Activated T-helper 1 cell treated with anti-CD3 and anti-CD28 coated beads, Interleukin-12 subunit alpha, Interleukin-12 subunit beta, Interleukin-2, Interleukin-4 antibody, amounts not matched to agents 30 ng/mL and 10 ng/mL and 1 ng/mL, durations not matched to agents 14 hours and 24 hours and 36 hours (primary cell): ENCODE results near the gene CITED4. TPM values are rescaled to one million over a fixed set of nuclear protein-coding genes. Genes with fewer than 3 reads are reported as not detected.
A peak's percentile ranks its signal among the peaks of the same experiment; 100 is the strongest.

Experiments
- DNase-seq: peaks from one replicate; pipeline ENCODE4 v3.0.0; 2021; ENCODE audit warnings: low spot score
- H3K27ac Mint-ChIP-seq: one replicate; pipeline ENCODE4 v1.8.0; 2021; ENCODE audit warnings: mild to moderate bottlenecking, mixed read lengths
- H3K27me3 Mint-ChIP-seq: one replicate; pipeline ENCODE4 v1.8.0; 2022; ENCODE audit warnings: mild to moderate bottlenecking, moderate library complexity, mixed read lengths; ENCODE audit not compliant: insufficient read depth
- H3K36me3 Mint-ChIP-seq: one replicate; pipeline ENCODE4 v1.8.0; 2021; ENCODE audit warnings: low read depth, mixed read lengths
- H3K4me1 Mint-ChIP-seq: one replicate; pipeline ENCODE4 v1.8.0; 2021; ENCODE audit warnings: low read depth, mixed read lengths
- H3K4me3 Mint-ChIP-seq: one replicate; pipeline ENCODE4 v1.8.0; 2021; ENCODE audit warnings: mild to moderate bottlenecking, moderate library complexity, mixed read lengths
- H3K9me3 Mint-ChIP-seq: one replicate; pipeline ENCODE4 v1.8.0; 2021; ENCODE audit warnings: mixed read lengths
- intact Hi-C: fragments of 100-400 bp; cut with micrococcal nuclease; formaldehyde crosslinking; loops from one replicate; pipeline ENCODE4 v1.15.1; 2024
- total RNA-seq: library from RNA; stranded (reverse); gene quantifications from 2 replicates; pipeline ENCODE4 v1.2.3, GENCODE V29; 2022

CITED4 gene
- total RNA-seq, 1 donor from 2014 or later = 5.0 TPM

DNA sequence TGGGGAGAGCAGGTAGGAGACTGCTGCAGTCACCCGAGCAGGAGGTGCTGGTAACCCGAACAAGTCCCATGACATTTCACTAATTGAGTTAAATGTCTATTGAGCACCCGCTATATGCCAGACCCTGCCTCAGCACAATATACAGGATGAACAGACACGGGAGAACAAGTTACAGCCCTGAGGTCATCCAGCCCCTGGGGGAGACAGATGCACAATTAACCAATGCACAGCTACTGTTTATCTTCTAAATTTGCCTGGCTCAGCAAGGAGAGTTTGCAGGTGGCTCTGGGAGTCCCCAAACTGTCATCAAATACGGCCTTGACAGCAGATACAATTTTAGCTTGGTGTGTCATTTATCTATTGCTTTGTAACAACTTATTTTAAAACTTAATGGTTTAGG, 18.1 kb downstream of the CITED4 start:
- peaks cover 58% of the 10 kb centered on the region for H3K4me1 Mint-ChIP-seq
- H3K36me3 Mint-ChIP-seq = peaks cover 3% of the 10 kb centered on the region
- H3K27ac Mint-ChIP-seq = no peak overlapping the region
- H3K27me3 Mint-ChIP-seq = no peaks in the 10 kb centered on the region
- H3K9me3 Mint-ChIP-seq = peaks cover 5% of the 10 kb centered on the region
- intact Hi-C loops = no loop called here
- no peak for DNase-seq
- no peak overlapping the region for H3K4me3 Mint-ChIP-seq

DNA sequence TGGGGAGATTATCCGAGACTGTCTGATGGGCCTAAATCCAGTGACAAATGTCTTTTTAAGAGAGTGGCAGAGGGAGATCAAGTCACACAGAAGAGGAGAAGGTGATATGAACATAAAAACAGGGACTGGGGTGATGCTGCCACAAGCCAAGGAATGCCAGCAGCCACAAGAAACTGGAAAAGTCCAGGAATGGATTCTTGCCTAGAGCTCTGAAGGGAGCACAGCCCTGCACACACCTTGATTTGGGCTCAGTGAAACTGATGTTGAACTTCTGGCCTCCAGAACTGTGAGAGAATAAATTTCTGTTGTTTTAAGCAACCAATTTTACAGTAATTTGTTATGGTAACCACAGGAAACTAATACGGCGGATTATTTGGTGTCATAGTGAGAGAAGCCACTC, 19.5 kb downstream of the CITED4 start:
- no peak overlapping the region for H3K27ac Mint-ChIP-seq

DNA sequence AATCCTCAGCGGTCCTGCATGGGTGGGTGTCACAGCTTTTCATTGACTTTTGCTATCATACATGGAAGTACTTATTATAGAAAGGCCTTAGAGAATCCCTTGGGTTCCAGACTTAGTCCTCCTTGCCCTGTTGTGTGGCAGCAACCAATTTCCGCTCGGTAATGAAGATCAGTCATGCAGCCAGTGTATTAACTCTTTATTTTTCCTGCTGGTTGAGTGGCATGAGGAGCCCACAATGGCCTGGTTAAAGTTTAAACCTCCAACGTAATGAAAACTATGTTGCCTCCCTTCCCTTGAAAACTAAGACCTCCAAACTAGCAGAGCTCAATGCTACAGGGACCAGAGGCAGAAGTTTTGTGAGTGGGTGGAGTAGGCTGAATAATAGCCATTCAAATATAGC, 20.0 kb downstream of the CITED4 start:
- intact Hi-C loops = no loop called here
- H3K27ac Mint-ChIP-seq = no peak overlapping the region
- peaks cover 56% of the 10 kb centered on the region for H3K4me1 Mint-ChIP-seq
- no peaks in the 10 kb centered on the region for H3K27me3 Mint-ChIP-seq
- H3K36me3 Mint-ChIP-seq = peaks cover 3% of the 10 kb centered on the region
- peaks cover 5% of the 10 kb centered on the region for H3K9me3 Mint-ChIP-seq
- DNase-seq = no peak
- H3K4me3 Mint-ChIP-seq = no peak overlapping the region

More for the DNA sequence above, 19.5 kb downstream of the CITED4 start:
- peaks cover 3% of the 10 kb centered on the region for H3K36me3 Mint-ChIP-seq
- peaks cover 5% of the 10 kb centered on the region for H3K9me3 Mint-ChIP-seq
- no peak for DNase-seq
- no peaks in the 10 kb centered on the region for H3K27me3 Mint-ChIP-seq
- no peak overlapping the region for H3K4me3 Mint-ChIP-seq
- intact Hi-C loops = no loop called here
- peaks cover 60% of the 10 kb centered on the region for H3K4me1 Mint-ChIP-seq

DNA sequence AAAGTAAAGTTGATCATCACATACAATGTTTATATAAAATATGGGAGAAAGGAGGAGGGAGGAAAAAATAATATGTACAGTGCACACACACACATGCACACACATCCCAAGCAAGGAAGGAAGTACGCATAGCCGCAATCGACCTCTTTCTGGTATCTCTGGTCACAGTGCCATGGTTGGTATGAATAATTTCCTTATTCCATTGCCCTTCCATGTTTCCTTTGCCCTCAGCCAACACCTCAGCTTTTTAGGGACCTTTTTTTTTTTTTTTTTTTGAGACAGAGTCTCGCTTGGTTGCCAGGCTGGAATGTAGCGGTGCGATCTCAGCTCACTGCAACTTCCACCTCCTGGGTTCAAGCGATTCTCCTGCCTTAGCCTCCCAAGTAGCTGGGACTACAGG, 20.6 kb downstream of the CITED4 start:
- Mint-ChIP-seq H3K27ac (no peak overlapping the region), H3K27me3 (no peaks in the 10 kb centered on the region), H3K4me3 (no peak overlapping the region), H3K4me1 (peaks cover 52% of the 10 kb centered on the region), H3K36me3 (peaks cover 3% of the 10 kb centered on the region), H3K9me3 (peaks cover 5% of the 10 kb centered on the region)
- intact Hi-C loops = no loop called here
- DNase-seq = no peak

DNA sequence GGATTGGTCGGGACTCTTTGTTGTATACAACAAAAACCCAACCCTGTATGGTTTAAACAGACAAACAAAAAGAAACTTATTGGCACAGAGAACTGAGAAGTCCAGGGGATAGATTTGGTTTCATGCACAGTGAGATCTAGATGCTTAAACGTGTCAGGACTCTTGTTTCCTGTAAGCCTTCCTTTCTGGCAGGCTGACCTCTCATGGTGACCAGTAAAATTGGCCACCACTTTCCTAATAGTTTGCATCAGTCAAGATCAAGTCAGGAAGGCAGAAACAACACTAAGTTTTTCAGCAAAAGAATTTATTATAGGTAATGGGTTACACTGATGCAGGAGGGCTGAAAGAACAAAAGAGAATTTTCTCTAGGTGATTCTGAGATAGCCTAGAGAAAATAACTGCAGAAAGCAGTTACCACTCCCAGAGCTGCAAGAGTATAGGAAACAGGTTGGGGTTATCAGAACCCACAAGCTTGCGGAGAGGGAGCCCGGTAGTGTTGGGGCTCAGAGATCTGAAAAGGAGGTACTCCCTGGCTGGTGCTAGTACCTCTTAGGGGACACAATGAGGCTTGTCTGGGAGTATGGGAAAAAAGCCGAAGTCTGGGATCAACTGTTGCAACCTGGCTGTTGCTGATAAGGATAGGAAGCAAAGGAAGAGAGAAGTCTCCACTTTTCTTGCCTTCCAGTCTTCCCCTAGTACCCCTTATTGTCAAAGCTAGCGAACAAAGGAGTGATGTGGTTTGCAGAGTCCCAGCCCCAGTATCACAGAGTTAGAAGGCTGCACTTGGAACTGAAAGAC, 21.4 kb downstream of the CITED4 start:
- DNase-seq = peak; percentile 32
- Mint-ChIP-seq H3K27me3 (no peaks in the 10 kb centered on the region), H3K9me3 (peaks cover 5% of the 10 kb centered on the region), H3K36me3 (peaks cover 3% of the 10 kb centered on the region), H3K27ac (peak overlapping the region; percentile 13), H3K4me1 (peaks cover 44% of the 10 kb centered on the region), H3K4me3 (no peak overlapping the region)
- intact Hi-C loops = no loop called here

DNA sequence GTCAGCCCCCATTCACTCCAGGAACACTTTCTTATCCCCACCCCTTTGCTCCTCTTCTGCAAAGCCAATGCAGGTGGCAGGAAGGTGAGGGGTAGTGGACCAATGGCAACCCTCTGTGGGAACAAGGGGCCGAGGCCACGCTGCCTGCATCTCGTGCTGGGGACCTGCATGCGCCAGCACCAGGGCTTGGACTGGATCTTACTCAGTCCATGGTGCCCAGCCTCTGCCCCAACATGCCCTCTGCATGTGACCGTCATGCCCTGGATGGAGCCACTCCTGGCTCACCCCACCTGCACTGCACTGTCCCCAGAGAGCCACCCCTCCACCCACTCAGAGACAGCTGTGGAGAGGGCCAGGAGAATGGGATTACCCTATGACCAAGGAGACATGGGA, 22.2 kb downstream of the CITED4 start:
- no peak overlapping the region for H3K4me3 Mint-ChIP-seq
- no peak for DNase-seq
- peaks cover 5% of the 10 kb centered on the region for H3K9me3 Mint-ChIP-seq
- peaks cover 3% of the 10 kb centered on the region for H3K36me3 Mint-ChIP-seq
- H3K27me3 Mint-ChIP-seq = no peaks in the 10 kb centered on the region
- H3K27ac Mint-ChIP-seq = no peak overlapping the region
- H3K4me1 Mint-ChIP-seq = peaks cover 36% of the 10 kb centered on the region
- intact Hi-C loops = no loop called here

DNA sequence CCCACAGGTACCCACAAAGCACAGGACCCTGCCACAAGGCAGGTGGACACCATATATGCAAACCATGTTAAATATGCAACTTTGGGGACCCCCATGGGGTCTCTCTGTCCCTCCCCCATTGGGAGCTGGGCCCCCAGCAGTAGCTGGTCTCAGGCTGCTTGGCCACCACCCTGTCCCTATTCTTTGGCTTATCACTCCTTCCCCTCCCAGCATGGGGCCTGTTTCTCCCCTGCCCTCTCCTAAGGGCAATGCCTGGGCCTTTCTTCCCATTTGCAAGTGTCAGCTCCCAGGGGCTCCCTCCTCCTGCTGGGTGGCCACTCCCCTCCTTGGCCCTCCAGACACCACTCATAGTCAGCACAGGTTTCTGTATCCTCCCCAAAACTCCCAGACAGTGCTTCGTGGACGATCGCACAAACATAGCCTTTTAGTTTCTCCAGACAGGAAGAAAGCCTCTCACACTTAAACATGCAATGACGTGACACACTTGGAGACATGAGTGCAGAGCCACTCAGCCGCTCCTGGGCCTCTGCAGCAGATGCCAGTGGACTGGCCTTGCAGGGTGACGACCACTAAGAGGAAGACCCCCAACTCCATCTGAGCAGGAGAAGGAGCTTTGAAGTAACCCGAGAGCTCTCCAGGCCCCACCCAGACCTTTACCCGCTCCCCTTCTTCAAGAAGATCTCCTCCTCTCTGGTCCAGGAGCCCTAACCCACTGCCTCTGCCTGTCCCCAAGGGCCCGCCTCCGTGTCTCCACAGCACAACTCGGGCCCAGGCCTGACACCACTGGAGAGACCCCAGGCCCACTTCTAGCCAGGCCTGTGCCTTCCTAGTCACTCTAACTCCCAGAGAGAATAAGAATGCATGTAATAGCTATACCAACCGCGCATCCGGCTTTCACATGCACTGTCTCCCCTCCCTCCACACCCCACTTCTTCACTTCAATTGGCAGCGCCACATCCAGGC, 22.9 kb downstream of the CITED4 start:
- peaks cover 3% of the 10 kb centered on the region for H3K36me3 Mint-ChIP-seq
- H3K27ac Mint-ChIP-seq = peak overlapping the region; percentile 2
- H3K4me3 Mint-ChIP-seq = no peak overlapping the region
- H3K27me3 Mint-ChIP-seq = peaks cover 2% of the 10 kb centered on the region
- intact Hi-C loops = no loop called here
- peaks cover 5% of the 10 kb centered on the region for H3K9me3 Mint-ChIP-seq
- H3K4me1 Mint-ChIP-seq = peaks cover 33% of the 10 kb centered on the region
- no peak for DNase-seq

DNA sequence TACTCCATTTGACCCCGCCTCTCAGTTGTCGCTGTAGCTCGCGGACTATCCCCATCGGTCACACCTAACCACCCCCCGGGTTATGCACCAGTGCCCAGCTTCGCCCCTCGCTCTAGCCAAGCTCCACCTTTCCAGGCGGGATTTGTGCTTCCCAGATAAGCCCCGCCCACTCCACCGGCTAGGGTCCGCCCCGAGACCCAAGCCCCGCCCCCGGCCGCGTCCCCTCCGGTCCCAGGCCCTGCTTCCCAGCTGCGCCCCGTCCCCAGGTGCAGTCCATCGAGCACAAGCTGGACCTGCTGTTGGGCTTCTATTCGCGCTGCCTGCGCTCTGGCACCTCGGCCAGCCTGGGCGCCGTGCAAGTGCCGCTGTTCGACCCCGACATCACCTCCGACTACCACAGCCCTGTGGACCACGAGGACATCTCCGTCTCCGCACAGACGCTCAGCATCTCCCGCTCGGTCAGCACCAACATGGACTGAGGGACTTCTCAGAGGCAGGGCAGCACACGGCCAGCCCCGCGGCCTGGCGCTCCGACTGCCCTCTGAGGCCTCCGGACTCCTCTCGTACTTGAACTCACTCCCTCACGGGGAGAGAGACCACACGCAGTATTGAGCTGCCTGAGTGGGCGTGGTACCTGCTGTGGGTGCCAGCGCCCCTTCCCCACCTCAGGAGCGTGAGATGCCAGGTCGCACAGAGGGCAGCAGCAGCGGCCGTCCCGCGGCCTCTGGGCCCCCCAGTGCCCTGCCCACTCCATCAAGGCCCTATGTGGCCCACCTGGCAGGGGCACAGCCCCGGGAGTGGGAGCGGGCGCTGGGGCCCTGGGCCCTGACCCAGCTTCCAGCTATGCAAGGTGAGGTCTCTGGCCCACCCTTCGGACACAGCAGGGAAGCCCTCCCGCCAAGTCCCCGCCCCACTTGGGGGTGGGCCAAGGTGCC, 23.9 kb downstream of the CITED4 start:
- Mint-ChIP-seq H3K4me3 (no peak overlapping the region), H3K36me3 (peaks cover 3% of the 10 kb centered on the region), H3K4me1 (peaks cover 27% of the 10 kb centered on the region), H3K9me3 (peaks cover 5% of the 10 kb centered on the region), H3K27me3 (peaks cover 2% of the 10 kb centered on the region), H3K27ac (no peak overlapping the region)
- intact Hi-C loops = no loop called here
- no peak for DNase-seq

DNA sequence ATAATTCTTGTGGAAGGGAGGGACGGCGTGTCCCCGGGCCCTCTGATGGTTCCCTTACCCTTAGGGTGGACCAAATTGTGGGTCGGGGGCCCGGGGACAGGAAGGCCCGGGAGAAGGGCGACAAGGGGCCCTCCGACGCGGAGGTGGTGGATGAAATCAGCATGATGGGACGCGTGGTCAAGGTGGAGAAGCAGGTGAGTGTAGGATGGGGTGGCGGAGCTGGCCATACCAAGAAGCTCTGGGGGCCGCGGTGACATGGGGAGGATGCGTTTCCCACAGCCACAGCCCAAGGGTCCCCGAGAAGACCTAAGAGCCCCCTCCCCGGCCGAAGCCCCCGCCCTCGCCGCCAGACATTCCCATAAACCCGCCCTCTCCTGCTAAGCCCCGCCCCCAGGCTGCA, 24.6 kb downstream of the CITED4 start:
- H3K36me3 Mint-ChIP-seq = peaks cover 3% of the 10 kb centered on the region
- peaks cover 2% of the 10 kb centered on the region for H3K27me3 Mint-ChIP-seq
- peaks cover 4% of the 10 kb centered on the region for H3K9me3 Mint-ChIP-seq
- no peak overlapping the region for H3K27ac Mint-ChIP-seq
- intact Hi-C loops = no loop called here
- DNase-seq = no peak
- no peak overlapping the region for H3K4me3 Mint-ChIP-seq
- peaks cover 27% of the 10 kb centered on the region for H3K4me1 Mint-ChIP-seq

DNA sequence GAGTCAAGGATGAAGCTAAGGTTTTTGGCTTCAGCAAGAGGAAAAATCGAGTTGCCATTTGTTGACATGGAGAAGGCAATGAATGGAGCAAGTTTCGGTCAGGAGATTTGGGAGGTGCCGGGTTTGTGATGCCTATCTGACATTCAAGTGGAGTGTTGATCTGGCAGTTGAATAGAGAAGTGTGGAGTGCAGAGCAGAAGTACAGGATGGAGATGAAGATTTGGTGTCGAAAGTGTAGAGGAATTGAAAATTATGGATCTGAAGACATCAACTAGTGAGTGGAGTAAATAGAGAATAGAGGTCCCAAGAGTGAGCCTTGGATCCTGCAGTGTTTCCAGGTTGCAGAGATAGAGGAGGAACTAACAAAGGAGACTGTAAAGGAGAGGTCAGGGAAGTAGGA, 25.9 kb downstream of the CITED4 start:
- intact Hi-C loops = no loop called here
- no peak overlapping the region for H3K27ac Mint-ChIP-seq
- no peaks in the 10 kb centered on the region for H3K9me3 Mint-ChIP-seq
- DNase-seq = no peak
- no peak overlapping the region for H3K4me3 Mint-ChIP-seq
- no peaks in the 10 kb centered on the region for H3K36me3 Mint-ChIP-seq
- H3K27me3 Mint-ChIP-seq = peaks cover 2% of the 10 kb centered on the region
- H3K4me1 Mint-ChIP-seq = peaks cover 24% of the 10 kb centered on the region

DNA sequence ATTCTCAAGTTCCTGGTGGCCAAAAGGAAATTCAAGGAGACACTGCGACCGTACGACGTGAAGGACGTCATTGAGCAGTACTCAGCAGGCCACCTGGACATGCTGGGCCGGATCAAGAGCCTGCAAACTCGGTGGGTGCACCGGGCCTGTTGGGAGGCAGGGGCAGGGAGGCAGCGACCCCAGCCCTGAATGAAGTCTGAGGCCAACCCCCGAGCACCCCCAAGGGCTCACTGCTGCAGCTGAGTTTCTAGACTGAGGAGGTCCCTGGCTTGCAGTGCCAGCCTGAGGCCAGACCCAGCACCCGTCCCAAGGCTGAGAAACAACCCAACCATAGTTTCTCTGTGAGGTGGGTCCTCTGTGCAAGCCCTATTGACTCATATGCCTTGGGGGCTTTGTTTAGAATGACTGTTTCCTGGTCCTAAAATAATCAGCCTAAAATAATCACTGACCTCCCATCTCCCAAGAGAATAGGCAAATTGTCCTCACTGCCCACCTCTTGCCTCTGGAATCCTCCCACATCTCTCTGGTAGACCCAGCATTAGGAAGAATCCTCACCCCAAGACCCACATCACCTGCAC, 27.1 kb downstream of the CITED4 start:
- Mint-ChIP-seq H3K4me3 (no peak overlapping the region), H3K9me3 (no peaks in the 10 kb centered on the region), H3K27me3 (peaks cover 2% of the 10 kb centered on the region), H3K36me3 (no peaks in the 10 kb centered on the region), H3K27ac (no peak overlapping the region), H3K4me1 (peaks cover 11% of the 10 kb centered on the region)
- DNase-seq = no peak
- intact Hi-C loops = no loop called here

DNA sequence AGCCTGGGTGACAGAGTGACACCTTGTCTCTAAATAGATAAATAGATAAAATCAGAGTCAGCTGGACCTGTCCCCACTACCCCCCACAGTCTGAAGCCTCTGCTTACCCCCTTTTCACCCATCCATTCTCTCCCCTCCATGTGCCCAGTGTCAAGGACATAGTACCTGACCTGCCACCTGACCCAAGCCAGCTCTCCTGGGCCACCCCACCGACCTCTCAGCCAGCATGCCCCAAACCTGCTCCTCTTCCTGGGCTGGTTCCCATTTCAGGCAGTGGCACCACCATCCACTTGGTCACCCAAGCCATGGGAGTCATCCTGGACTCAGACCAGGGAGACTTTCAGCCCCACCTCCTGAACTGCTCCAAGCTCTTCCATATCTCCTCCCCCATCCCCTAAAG, 28.2 kb downstream of the CITED4 start:
- H3K4me3 Mint-ChIP-seq = no peak overlapping the region
- no peak for DNase-seq
- no peaks in the 10 kb centered on the region for H3K9me3 Mint-ChIP-seq
- no peaks in the 10 kb centered on the region for H3K36me3 Mint-ChIP-seq
- peaks cover under 1% of the 10 kb centered on the region for H3K4me1 Mint-ChIP-seq
- peaks cover 2% of the 10 kb centered on the region for H3K27me3 Mint-ChIP-seq
- intact Hi-C loops = no loop called here
- no peak overlapping the region for H3K27ac Mint-ChIP-seq
